SU-DHL-6 (cell line): ENCODE results near the gene SFR1.

ENCODE experiments used
- H2AFZ ChIP-seq: fragments of 200-600 bp; sonication (generic); 2 replicates; pipeline ENCODE4 v1.6.1; 2014; ENCODE audit warnings: low read depth, mild to moderate bottlenecking, moderate library complexity, mixed read lengths, antibody characterized with exemption, low read length; ENCODE audit not compliant: severe bottlenecking
- H3F3A ChIP-seq: fragments of 200-600 bp; shearing (Covaris generic); 2 replicates; pipeline ENCODE4 v1.6.0; 2016; ENCODE audit warnings: antibody characterized with exemption, mild to moderate bottlenecking; ENCODE audit not compliant: insufficient read depth
- H3K27ac ChIP-seq: fragments of 200-600 bp; sonication (generic); 2 replicates; pipeline ENCODE4 v1.5.1; 2016; ENCODE audit warnings: low read depth, mild to moderate bottlenecking, low read length, moderate library complexity, mixed read lengths
- H3K27me3 ChIP-seq: fragments of 200-600 bp; sonication (generic), shearing (Covaris generic); 2 replicates; pipeline ENCODE4 v1.6.0; 2014; ENCODE audit warnings: mild to moderate bottlenecking, low read length
- H3K36me3 ChIP-seq: fragments of 200-600 bp; sonication (generic); 2 replicates; pipeline ENCODE4 v1.6.1; 2014; ENCODE audit warnings: mild to moderate bottlenecking, low read length, mixed read lengths
- H3K4me2 ChIP-seq: fragments of 300-600, 200-600 bp; shearing (Covaris generic), sonication (generic); 2 replicates; pipeline ENCODE4 v1.6.0; 2014; ENCODE audit warnings: low read length, low read depth, mild to moderate bottlenecking; ENCODE audit not compliant: poor library complexity, severe bottlenecking
- H3K4me3 ChIP-seq: fragments of 200-600 bp; sonication (generic); 2 replicates; pipeline ENCODE4 v1.5.1; 2014; ENCODE audit warnings: antibody characterized with exemption, low read length, mild to moderate bottlenecking, mixed read lengths; ENCODE audit not compliant: insufficient read depth, poor library complexity, severe bottlenecking
- H3K79me2 ChIP-seq: fragments of 200-600 bp; sonication (generic); 2 replicates; pipeline ENCODE4 v1.6.1; 2014; ENCODE audit warnings: mild to moderate bottlenecking, low read length, moderate library complexity; ENCODE audit not compliant: insufficient read depth
- H3K9ac ChIP-seq: fragments of 200-600 bp; sonication (generic); 2 replicates; pipeline ENCODE4 v1.7.0; 2014; ENCODE audit warnings: mild to moderate bottlenecking, low read length
- H3K9me2 ChIP-seq: fragments of 200-600 bp; sonication (generic); replicated peaks from 2 replicates; pipeline ENCODE4 v1.6.1; 2014; ENCODE audit warnings: low read length; ENCODE audit not compliant: insufficient read depth
- H3K9me3 ChIP-seq: fragments of 200-600 bp; sonication (generic); 2 replicates; pipeline ENCODE4 v1.6.1; 2014; ENCODE audit warnings: low read length, mixed read lengths; ENCODE audit not compliant: insufficient read depth
- H4K20me1 ChIP-seq: fragments of 200-600 bp; sonication (generic); 2 replicates; pipeline ENCODE4 v1.6.1; 2014; ENCODE audit warnings: low read depth, mild to moderate bottlenecking, antibody characterized with exemption, low read length, moderate library complexity, mixed read lengths
- EZH2phosphoT487 ChIP-seq: fragments of 200-600 bp; sonication (generic), shearing (Covaris generic); conservative IDR thresholded peaks from 2 replicates; pipeline ENCODE4 v1.6.1; 2018; ENCODE audit warnings: mild to moderate bottlenecking, antibody characterized with exemption, low read length, moderate library complexity, mixed read lengths
- TF ChIP-seq, protein P1 (sequence below): fragments of 200-600 bp; sonication (generic); IDR thresholded peaks from one replicate; pipeline ENCODE4 v1.5.1; 2017; ENCODE audit warnings: antibody characterized with exemption, mild to moderate bottlenecking, low read length, moderate library complexity; ENCODE audit not compliant: insufficient read depth, poor library complexity, severe bottlenecking

The SFR1 gene

DNA sequence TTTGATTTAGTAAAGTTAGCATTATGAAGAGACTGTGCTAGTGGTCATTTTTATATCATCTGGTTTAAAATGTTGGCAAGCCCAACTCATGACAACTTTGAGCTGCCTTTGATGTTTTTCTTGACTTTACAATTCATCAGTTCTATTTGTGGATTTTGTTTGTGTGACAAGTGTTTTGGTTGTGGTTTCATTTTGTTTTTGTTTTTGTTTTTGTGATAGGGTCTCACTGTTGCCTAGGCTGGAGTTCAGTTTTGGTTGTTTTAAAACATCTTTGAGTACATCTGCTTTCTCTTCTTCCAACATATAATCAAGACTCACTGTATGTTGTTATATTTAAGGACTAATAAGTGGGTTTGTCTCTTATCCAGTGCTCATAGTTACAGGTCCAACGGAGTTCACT lies 17.6 kb upstream of the SFR1 start:
- TF ChIP-seq, protein P1, sequence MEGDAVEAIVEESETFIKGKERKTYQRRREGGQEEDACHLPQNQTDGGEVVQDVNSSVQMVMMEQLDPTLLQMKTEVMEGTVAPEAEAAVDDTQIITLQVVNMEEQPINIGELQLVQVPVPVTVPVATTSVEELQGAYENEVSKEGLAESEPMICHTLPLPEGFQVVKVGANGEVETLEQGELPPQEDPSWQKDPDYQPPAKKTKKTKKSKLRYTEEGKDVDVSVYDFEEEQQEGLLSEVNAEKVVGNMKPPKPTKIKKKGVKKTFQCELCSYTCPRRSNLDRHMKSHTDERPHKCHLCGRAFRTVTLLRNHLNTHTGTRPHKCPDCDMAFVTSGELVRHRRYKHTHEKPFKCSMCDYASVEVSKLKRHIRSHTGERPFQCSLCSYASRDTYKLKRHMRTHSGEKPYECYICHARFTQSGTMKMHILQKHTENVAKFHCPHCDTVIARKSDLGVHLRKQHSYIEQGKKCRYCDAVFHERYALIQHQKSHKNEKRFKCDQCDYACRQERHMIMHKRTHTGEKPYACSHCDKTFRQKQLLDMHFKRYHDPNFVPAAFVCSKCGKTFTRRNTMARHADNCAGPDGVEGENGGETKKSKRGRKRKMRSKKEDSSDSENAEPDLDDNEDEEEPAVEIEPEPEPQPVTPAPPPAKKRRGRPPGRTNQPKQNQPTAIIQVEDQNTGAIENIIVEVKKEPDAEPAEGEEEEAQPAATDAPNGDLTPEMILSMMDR: no peak
- TF ChIP-seq EZH2phosphoT487: no peak
- Histone ChIP-seq H3K27ac (no peak overlapping the region), H3K4me2 (no peak overlapping the region)

DNA sequence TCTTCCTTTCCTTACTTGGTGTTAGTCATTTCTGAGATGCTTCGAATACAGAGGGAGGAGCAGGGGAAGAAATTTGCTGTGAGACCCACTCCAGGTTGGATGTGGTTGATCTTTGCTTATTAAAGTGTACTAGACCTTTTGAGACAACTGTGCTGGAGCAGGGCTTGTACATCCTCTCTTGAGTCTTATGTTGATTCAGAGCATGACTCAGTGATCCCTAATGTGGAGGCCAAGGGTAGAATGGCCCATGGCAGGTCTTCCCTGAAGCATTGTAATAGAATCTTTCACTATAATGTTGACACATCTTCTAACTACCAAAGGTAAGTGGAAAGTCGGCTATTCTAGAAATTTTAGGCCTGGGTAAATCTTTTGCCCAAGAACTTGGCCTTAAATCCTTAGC lies 17.0 kb upstream of the SFR1 start:
- Histone ChIP-seq H3F3A (no peaks in the 10 kb centered on the region), H3K9me2 (no peaks in the 10 kb centered on the region), H3K79me2 (no peaks in the 10 kb centered on the region), H3K27ac (no peak overlapping the region), H2AFZ (no peak overlapping the region), H3K4me2 (no peak overlapping the region), H4K20me1 (no peaks in the 10 kb centered on the region), H3K9me3 (no peaks in the 10 kb centered on the region), H3K36me3 (no peaks in the 10 kb centered on the region), H3K9ac (no peak overlapping the region), H3K4me3 (no peak overlapping the region), H3K27me3 (no peaks in the 10 kb centered on the region; the same call in 1 of the 2 replicates)
- no peak for TF ChIP-seq EZH2phosphoT487
- TF ChIP-seq, protein P1: no peak

More for the DNA sequence above, 17.6 kb upstream of the SFR1 start:
- Histone ChIP-seq H3K4me3 (no peak overlapping the region), H3K9me3 (no peaks in the 10 kb centered on the region), H3F3A (no peaks in the 10 kb centered on the region), H3K9ac (no peak overlapping the region), H3K27me3 (no peaks in the 10 kb centered on the region; the same call in 1 of the 2 replicates), H4K20me1 (no peaks in the 10 kb centered on the region), H3K79me2 (no peaks in the 10 kb centered on the region), H3K36me3 (no peaks in the 10 kb centered on the region), H2AFZ (no peak overlapping the region), H3K9me2 (no peaks in the 10 kb centered on the region)

DNA sequence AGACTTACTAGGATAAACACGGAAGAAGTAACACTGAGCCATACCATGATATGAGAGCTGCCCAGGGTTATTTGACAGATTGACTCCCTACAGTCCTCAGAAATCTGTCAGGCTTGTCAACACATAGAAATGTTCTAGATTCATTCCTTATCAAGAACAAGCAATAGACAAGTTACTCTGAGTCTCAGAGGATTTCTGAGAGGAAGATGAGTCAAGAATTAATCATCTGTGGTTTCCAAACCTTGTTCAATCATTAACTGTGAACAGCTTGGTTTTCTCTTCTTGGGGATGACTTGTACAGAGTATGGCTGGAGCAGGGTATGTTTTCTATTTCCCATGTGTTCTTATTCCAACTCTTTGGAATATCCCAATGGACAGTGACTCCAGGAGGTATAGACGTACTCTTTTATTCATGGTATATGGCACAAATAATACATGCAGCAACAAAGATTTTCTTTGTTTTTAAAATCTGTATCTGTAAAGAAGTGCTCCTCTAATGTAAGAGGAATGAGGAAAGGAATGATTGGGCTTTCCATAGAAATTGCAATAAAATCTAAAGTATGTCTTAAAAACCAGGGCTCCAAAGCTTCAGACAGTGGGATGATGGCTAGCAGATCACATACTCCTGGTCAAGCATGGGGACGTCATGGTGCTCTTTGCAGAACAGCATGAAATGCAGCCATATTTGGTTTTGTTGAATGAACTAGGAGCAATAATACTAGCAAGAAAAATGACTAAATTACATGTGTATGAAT lies 11.9 kb upstream of the SFR1 start:
- Histone ChIP-seq H3K27me3 (no peaks in the 10 kb centered on the region; the same call in 1 of the 2 replicates), H3F3A (no peaks in the 10 kb centered on the region), H3K36me3 (no peaks in the 10 kb centered on the region), H4K20me1 (no peaks in the 10 kb centered on the region), H3K9ac (no peak overlapping the region), H3K4me2 (no peak overlapping the region), H3K4me3 (no peak overlapping the region), H3K9me3 (no peaks in the 10 kb centered on the region), H3K9me2 (no peaks in the 10 kb centered on the region), H3K27ac (no peak overlapping the region), H3K79me2 (no peaks in the 10 kb centered on the region), H2AFZ (no peak overlapping the region)
- TF ChIP-seq, protein P1: no peak
- no peak for TF ChIP-seq EZH2phosphoT487
